Measurements from ENCODE around the gene SYNPR.

SYNPR gene

DNA sequence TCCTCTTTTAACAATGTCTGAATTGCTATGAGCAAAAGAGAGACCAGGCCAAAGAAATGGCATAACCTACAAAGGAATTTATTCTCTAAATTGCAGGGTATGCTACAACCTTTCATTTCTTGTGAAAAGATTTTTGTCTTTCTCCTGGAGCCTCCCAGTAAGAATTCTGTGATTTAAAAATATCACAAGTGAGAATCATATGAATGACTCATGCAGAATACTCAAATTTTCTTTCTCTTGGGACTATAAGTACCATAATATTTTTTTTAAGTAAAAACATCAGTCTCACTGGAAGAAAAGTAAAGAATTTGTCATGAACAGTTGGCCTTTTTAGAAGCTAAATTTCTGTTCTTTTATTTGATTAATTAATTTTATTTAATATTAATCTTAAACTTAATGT is 26.3 kb downstream of the SYNPR start:
- DNase-seq (ENCODE audit: low spot score) = no peak
- TF ChIP-seq, protein P1, sequence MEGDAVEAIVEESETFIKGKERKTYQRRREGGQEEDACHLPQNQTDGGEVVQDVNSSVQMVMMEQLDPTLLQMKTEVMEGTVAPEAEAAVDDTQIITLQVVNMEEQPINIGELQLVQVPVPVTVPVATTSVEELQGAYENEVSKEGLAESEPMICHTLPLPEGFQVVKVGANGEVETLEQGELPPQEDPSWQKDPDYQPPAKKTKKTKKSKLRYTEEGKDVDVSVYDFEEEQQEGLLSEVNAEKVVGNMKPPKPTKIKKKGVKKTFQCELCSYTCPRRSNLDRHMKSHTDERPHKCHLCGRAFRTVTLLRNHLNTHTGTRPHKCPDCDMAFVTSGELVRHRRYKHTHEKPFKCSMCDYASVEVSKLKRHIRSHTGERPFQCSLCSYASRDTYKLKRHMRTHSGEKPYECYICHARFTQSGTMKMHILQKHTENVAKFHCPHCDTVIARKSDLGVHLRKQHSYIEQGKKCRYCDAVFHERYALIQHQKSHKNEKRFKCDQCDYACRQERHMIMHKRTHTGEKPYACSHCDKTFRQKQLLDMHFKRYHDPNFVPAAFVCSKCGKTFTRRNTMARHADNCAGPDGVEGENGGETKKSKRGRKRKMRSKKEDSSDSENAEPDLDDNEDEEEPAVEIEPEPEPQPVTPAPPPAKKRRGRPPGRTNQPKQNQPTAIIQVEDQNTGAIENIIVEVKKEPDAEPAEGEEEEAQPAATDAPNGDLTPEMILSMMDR (IDR thresholded peaks at IDR 0.05; ENCODE audit: extremely low read depth, missing control alignments) = no peak

DNA sequence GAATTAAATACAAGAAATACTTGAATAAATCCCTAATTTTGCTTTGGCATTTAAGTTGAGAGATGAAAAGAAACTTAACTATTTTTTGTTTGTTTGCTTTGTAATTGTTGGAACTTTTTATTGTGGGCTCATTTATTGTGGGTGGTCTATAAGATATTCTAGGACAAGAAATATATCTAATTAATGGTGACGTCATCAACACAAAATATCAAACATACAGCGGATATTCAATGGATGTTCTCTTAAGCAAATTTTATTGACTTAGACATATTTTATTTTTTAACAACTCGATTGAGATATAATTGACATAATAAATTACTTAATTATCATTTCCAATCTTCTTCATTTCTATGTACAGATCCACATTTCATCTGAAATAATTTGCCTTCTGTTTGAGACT is 30.0 kb downstream of the SYNPR start:
- no peak for DNase-seq (ENCODE audit: low spot score)
- TF ChIP-seq, protein P1 (IDR thresholded peaks at IDR 0.05; ENCODE audit: extremely low read depth, missing control alignments) = no peak

GRCh38 chr3:63309768-63310167 is 31.7 kb downstream of the SYNPR start:
- TF ChIP-seq, protein P1 (IDR thresholded peaks at IDR 0.05; ENCODE audit: extremely low read depth, missing control alignments) = no peak

DNA sequence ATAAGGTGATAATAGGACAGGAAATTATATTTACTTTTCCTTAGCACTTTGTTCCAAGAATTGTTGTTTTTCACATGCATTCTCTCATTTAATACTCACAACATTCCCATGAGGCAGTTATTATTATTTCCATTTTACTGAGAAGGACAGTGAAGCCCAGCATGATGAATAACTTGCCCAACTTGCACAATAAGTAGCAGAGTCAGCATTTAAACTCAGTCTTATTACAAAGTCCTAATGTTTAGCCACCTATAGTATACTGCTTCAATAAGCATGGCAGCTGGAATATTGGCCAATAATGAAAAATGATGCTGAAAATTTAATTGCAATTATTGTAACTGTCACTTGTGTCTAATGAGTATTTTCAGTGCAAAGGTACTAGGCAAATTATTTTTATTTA is 45.7 kb downstream of the SYNPR start:
- DNase-seq (ENCODE audit: low spot score) = no peak
- TF ChIP-seq, protein P1 (IDR thresholded peaks at IDR 0.05; ENCODE audit: extremely low read depth, missing control alignments) = no peak

More at GRCh38 chr3:63309768-63310167, 31.7 kb downstream of the SYNPR start:
- DNase-seq (ENCODE audit: low spot score) = no peak

GRCh38 chr3:63324621-63325020 is 46.5 kb downstream of the SYNPR start:
- no peak for DNase-seq (ENCODE audit: low spot score)
- TF ChIP-seq, protein P1 (IDR thresholded peaks at IDR 0.05; ENCODE audit: extremely low read depth, missing control alignments) = no peak

DNA sequence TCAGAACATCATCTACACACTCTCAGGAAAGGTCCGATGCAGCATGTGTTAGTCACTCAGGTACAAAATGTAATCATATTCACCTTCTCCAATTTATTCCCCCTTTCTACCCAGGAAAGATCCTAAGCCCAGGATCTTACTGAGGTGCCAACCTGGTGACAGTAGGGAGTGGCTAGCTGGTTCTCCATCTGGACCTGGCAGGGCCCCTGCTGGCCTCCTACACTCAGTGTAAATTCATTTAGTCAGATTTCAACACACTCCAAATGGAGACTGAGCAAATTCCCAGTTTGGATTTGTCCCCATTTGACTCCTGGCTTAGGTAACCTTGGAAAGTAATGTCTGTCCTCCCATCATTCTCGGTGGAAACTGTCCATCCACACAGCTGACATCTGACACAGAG is 47.3 kb downstream of the SYNPR start:
- TF ChIP-seq, protein P1 (IDR thresholded peaks at IDR 0.05; ENCODE audit: extremely low read depth, missing control alignments) = no peak
- DNase-seq (ENCODE audit: low spot score) = no peak

DNA sequence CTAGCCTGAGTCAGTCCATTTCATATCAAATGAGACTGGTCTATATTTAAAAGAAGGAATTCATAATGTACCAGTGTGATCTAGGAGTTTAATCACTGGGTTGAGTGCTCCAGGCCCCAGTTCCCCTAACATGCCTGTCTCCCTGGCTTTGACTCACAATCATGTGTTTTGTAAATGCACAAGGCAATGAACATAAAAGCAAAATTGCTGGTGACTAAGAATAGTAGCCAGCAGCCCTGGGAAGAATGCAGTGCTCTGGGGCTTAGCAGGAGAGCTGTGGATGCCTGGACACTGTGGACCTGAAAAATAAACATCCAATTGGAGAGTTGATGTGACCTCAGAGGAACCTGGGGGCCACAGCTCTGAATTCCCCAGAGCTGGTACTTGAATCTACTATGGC is 50.3 kb downstream of the SYNPR start:
- TF ChIP-seq, protein P1 (IDR thresholded peaks at IDR 0.05; ENCODE audit: extremely low read depth, missing control alignments) = no peak
- DNase-seq (ENCODE audit: low spot score) = no peak

Data from GM20000 (cell line).